Activated T-cell treated with anti-CD3 and anti-CD28 coated beads, Interleukin-2, amount 50 U/mL, for 1 hour (primary cell): Measurements from ENCODE around the gene COP1.
"Not testable (repeated sequence)": the region's sequence is repeated elsewhere in the genome, so short reads cannot be mapped to it uniquely, and the experiment has no call there.

Source experiments
- DNase-seq: peaks from one replicate; pipeline ENCODE4 v3.0.0-alpha.2; 2020

The COP1 gene

DNA sequence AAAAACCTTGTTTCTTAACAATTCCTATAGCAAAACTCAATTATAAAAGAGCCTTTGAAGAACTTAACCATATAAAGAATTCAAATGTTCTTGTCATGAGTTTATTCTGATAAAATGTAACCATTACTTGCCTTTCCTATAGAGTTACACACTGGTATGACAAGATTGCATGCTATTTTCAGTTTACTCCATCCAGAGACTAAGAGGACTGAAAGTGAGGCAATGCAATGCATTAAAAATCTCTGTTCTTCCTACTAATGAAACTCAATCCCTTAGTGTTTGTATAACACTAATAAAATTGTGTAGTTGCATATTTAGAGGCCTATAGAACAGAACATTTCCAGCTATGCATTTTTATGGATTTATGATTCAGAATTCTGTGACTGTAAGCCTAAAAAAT lies 88.1 kb downstream of the COP1 start:
- DNase-seq = no peak

DNA sequence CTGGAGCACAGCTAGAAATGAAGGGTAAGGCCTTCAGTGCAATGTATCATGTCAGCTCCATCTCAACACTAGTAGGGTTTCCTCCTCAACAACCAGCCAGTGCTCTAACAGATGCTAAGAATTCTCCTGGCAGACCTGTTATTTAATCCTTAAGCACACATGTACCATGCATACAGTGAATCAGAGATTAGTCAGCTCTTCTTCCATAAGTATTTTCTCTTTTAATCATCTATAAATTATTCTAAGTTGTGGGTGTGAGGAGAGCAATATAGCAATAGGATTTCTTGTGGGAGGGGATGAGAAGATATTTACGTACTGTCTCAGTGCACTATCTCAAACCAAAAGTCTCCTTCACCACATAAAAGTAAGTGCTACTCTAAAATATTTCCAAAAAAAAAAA lies 95.3 kb downstream of the COP1 start:
- no peak for DNase-seq

DNA sequence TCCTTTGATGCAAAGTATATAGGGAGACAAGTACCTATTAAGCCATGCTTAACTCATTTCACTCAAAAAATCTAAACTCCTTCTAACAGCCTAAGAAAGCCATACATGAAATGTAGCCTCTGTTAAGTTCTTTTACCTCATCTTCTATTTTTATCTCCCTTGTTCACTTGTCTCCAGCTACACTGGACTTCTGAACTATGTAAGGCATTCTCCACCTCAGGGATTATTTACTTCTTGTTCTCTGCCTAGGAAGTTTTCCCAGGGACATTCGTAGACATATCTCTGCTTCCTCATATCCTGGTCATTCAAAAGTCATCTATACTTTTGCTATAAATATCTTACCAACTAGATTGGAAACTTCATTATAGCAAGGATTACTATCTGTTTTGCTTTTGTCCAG lies 96.9 kb downstream of the COP1 start:
- DNase-seq = no peak

DNA sequence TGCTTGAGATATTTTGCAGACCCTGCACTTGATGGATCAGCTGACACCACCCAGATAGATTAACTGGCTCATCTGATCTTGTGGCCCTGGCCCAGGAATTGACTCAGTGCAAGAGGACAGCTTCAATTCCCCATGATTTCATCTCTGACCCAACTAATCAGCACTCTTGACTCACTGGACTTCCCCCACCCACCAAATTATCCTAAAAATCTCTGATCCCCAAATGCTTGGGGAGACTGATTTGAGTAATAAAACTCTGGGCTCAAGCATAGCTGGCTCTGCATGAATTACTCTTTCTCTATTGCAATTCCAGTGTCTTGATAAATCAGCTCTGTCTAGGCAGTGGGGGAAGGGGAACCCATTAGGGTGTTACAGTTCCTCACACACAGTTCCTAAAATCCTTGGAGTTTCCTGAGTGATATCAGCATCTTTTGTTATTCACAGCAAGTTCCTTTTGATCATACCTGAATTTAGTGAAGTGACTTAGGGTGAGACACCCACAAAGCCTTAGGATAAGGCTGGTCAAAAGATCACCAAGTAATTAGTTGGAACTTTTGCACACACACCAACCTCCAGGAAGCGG lies 104.2 kb downstream of the COP1 start:
- no peak for DNase-seq

DNA sequence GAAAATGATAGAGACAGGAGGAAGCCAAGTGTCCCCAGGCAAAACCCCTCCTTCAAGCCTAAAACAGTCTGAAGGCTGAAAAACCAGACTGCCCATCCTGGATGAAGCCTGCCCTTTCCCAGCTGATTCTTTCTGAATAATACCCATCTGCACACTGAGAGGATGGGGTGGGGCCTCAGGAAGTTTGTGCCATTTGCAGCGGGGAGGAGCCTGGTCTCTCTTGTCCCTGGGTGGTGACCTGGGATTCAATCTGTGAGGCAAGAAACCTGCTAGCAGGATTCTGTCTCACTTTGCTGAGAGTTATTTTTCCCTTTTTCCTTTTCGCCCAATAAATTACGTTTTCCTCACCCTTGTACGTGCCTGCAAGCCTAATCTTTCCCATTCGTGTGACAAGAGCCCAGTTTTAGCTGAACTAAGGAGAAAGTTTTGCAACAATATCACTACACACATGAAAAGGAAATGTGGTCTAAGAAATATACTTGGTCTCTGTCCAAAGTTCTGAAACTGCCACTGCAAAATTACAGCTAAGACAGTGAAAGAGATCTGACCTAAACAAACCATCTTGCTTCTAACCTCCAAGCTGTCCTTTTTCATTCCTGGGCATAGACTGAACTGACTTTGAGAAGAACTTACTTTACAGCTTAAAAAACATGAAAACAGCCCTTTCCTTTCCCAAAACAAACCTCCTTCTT lies 105.0 kb downstream of the COP1 start:
- DNase-seq = no peak

DNA sequence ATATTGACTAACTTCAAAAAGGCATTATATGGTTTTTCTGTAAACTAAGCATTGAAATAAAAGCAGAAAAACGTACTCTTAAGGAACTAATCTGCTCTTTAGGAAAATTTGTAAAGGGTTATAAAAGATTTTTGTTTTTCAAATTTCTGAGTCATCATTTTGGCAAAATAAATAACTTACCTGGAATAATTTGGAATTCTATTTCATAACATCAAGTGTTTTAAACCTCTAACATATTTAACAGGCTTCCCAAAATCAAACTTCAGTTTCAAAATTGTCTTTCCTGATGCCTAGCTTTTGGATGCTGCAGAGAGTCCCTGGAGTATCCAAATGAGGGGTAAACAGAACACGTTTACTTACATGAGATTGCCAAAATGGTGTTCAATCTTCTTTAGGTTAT lies 108.5 kb downstream of the COP1 start:
- no peak for DNase-seq

DNA sequence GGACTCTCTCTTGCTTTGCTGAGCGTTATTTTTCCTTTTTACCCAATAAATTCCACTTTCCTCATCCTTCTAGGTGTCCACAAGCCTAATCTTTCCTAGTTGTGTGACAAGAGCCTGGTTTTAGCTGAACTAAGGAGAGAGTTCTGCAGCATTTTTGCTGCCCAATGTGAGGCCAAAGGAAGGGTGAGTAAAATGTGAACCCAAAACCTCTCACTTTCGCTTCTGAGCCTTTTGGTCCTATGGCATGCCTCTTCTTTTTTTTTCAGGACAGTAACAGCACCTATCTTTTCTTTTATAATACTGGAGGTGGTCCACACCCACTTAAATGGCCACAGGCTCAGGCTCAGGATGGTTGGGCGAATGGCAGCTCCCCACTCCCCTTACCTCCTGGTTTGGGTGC lies 111.1 kb downstream of the COP1 start:
- no peak for DNase-seq

DNA sequence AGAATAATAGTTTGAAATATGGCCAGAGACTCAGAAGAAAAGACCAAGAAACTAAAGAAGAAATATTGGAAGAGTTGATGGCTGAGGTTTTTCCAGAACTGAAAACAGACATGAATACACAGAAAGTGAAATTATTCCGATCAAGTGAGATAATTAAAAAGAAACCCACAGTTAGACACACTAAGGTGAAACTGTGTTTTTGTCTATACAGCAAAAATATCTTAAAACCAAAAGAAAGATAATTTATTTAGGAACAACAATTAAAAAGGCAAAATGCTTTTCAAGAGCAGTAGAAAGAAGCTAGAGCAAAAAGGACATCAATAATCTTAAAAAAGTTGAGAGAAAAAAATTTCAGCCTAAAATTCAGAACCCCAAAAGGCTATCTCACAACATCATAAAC lies 116.3 kb downstream of the COP1 start:
- no peak for DNase-seq

DNA sequence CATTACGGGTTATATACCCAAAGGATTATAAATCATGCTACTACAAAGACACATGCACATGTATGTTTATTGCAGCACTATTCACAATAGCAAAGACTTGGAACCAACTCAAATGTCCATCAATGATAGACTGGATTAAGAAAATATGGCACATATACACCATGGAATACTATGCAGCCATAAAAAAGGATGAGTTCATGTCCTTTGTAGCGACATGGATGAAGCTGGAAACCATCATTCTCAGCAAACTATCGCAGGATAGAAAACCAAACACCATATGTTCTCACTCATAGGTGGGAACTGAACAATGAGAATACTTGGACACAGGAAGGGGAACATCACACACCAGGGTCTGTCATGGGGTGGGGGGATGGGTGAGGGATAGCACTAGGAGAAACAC lies 119.3 kb downstream of the COP1 start:
- not testable (repeated sequence) for DNase-seq

DNA sequence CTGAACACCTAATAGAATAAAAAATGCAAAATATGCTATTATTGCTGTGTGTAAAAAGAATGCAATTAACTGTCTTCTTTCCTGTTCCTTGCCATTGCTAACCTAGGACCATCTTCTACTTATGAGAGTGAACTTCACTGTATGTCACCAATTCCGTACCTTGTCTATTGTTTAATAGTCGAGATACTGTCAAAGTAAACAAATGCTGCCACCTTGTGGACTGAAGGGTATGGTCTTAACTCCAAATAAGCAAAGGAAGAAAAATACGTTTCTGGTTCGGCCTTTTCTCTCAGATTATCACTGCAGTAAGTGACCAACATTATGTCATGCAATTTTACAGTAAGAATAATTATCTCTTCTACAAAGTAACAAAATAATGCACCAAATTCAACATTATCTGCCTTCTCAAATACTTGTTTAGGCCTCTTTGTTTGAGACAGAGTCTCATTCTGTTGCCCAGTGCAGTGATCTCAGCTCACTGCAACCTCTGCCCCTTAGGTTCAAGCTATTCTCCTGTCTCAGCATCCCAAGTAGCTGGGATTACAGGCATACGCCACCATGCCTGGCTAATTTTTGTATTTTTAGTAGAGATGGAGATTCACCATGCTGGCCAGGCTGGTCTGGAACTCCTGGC lies 133.4 kb downstream of the COP1 start:
- DNase-seq = no peak

DNA sequence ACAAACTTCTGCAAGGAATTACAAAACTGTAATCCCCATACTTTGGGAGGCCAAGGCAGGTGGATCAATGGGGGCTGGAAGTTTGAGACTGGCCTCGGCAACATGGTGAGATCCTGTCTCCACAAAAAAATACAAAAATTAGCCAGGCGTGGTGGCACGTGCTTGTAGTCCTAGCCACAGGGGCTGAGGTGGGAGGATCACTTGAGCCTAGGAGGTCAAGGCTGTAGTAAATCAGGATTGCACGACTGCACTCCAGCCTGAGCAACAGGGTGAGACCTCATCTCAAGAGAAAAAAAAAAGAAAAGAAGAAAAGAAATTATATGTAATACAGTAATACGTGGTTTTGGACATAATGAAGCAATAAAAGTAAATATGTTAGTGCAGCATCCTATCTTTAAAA lies 138.2 kb downstream of the COP1 start:
- DNase-seq = no peak

DNA sequence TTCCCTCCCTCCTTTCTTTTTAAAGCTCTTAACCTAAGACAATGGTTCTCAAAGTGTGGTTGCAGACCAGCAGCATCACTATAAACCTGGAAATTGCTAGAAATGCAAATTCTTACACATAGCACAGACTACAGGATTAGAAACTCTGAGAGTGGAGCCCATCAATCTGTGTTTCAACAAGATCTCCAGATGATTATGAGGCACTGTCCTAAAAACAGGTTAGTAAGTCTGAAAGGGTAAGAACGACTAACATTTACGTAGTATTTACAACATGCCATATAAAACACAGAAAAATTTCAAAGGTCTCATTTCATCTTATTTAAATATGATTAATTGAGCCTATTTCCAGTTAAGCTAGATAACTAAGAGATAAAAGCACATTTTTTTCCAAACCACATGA lies 138.8 kb downstream of the COP1 start:
- DNase-seq = no peak

DNA sequence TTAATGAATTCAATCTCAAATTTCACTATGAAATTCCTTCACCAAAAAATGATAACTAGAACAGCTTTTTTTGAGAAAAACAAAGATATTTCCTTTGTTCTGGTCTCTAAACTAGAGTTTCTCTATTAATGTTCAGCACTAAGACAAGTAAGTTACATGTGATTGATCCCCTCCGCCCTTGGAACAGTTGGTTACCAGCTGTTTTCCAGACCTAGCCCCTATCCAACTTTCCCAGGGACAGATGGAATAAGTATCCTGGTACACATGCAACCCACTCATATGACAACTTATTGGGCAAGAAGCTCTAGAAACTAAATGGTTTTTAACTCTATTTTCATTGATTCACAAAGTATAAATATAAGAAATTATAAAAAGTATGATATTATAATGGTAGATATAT lies 140.4 kb downstream of the COP1 start:
- DNase-seq = no peak

DNA sequence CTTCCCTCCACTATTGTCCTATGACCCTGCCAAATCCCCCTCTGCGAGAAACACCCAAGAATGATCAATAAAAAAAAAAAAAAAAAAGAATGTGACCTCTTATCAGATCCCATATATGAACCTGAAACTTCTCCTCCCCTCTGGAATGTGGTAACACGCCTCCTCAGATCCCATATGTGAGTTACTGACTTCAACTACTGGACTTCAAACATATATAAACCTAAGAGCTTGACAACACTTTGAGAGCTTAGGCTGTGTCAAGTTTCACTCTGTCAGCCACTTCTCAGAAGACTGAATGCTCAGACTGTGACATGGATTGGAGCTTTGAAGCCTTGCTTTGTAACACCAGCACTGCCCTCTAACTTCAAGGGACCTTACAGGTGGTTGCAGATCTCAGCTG lies 148.4 kb downstream of the COP1 start:
- no peak for DNase-seq

DNA sequence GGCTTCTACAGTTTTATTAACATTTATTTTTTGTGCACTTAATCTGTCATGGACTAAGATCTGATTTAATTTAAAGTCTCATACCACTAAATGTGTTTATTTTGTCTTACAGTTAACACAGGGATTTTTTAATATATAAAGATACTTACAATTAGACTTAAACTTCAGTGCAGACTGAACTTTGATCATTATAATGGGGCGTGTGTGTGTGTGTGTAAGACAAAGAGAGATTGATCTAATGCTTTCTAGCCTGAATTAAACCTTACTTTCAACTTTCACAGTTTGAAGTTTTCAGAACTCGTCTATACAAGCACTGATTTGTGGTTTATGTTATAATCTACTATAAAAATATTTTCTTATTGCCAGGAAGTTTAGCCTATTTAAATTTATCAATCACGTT lies 150.8 kb downstream of the COP1 start:
- DNase-seq = no peak

DNA sequence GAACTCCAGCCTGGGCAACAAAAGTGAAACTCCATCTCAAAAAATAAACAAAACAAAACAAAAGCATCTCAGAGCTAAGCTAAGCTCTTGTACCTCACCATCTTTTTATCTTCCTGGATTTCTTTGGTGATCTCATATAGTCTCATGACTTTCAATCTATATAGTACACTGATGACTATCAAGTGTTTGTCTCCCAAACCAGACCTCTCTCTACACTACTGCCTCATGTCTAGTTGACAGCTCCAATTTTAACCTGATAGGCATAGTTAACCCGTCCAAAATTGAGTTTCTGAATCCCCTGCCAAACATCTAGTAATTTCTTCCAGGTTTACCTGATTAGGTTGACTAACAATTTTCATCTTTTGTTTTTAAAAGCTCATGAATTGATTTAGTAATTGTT lies 151.7 kb downstream of the COP1 start:
- DNase-seq = no peak

DNA sequence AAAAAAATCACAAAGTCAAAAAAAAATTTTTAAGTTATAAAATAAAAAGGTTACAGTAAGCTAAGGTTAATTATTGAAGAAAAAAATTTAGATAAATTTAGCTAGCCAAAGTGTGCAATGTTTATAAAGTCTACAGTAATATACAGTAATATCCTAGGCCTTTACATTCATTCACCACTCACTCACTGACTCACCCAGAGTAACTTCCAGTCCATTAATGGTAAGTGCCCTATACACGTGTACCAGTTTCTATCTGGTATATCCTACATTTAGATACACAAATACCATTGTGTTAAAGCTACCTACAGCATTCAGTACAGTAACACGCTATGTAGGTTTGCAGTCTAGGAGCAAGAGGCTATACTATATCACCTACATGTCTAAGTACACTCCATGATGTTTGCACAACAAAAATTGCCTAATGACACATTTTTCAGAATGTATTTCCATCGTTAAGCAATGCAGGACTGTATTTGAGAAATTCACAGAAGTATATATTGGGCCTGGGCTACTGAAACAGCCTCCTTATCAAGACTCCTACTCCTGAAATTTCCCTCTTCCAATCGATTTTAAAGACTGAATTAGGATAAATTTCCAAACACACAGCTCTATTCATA lies 155.1 kb downstream of the COP1 start:
- DNase-seq = no peak

DNA sequence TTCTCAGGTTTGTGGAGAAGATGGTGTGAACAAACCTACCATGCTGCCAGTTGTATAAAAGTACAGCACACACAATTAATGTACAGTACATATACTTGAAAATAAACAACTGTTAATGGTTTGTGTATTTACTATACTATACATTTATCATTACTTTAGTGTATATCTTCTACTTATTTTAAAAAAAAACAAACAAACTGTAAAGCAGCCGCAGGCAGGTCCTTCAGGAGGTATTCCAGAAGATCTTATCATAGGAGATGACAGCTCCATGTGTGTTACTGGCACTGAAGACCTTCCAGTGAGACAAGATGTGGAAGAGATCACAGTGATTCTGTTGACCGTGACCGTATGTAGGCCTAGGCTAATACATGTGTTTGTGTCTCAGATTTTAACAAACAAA lies 155.7 kb downstream of the COP1 start:
- no peak for DNase-seq

DNA sequence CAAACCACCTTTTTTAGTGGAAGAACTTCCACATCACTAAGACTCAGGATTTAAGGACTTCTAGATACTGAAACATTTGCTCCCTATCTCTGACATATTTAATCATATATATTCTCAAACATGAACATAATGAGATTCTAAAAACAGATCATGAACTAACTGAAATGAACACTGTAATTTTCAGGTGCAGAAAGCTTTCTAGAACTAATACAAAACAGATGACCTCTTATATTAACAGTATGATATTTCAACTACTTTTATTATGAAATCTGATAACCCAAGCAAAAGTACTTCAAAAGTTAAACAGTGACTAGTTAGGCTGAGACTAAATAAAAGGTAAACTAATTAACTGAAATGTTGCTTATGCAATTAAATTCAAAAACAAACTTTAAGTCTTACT lies 157.5 kb downstream of the COP1 start:
- DNase-seq = no peak

DNA sequence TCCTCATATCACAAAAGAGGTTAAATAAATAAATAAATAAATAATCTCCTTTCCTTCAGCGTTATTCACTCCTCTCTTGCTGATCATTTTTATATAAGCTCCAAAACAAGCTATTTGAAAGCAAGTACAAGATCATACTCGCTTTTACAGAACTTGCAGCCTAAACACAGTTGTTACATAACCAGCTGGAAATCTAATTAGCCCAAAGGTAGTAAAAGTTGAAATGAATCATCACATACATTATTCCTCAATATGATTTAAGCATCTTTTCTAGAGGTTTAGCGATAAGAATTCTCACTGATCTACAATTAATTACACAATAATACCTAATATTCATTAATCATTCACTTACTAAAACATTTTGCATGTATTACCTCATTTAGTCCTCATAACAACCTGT lies 160.2 kb downstream of the COP1 start:
- no peak for DNase-seq

DNA sequence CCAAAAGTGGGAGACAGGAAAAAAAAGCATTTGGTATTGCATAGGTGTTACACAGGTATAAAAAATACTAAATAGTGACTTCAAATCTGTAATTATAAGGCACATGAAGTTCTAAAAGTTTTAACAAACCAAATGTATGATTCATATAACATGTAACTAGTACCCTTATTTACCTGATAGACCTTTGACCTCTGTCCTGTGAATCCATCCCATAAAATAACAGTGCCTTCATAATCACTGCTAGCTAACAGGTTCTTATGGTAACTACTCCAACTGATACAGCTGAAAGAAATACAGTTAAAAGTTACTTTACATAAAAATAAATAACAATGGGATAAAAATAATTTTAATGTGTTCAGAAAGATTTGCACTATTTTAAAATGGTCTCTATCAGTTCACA lies 163.5 kb downstream of the COP1 start:
- no peak for DNase-seq

DNA sequence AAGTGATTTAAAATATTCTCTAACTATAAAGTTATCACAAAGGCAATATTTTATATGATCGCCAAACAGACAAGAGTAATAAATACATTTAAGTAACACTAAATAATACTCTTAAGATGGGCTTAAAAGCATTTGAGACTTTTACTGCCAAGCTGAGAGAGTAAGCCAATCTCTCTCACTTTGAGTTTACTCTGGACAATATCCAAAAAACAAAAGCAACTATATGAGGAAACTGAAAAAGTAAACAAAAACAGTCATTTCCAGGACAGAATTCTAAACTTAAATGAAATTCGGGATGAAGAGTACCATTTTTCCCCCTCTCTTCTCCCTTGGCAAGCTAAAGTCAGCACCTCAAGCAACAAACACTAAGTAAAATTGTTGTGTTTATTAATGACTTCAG lies 173.2 kb downstream of the COP1 start:
- no peak for DNase-seq

DNA sequence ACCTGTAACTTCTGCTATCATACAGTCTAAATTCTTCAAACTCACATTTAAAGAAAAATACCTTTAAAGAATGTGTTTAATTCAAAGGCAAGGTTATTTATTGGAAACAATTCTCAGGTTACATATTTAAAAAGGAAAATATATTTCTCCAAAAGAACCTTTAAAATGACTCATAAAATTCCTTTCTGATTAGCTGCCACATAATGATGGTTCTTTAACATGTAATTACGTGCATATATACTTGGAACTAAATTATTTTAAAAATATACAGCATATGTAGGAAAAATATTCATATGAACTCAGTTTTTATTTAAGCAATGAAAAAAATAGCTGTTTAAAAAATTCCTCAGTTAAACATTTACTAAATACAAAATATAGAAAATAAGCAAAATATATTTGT lies 173.6 kb downstream of the COP1 start:
- DNase-seq = no peak

DNA sequence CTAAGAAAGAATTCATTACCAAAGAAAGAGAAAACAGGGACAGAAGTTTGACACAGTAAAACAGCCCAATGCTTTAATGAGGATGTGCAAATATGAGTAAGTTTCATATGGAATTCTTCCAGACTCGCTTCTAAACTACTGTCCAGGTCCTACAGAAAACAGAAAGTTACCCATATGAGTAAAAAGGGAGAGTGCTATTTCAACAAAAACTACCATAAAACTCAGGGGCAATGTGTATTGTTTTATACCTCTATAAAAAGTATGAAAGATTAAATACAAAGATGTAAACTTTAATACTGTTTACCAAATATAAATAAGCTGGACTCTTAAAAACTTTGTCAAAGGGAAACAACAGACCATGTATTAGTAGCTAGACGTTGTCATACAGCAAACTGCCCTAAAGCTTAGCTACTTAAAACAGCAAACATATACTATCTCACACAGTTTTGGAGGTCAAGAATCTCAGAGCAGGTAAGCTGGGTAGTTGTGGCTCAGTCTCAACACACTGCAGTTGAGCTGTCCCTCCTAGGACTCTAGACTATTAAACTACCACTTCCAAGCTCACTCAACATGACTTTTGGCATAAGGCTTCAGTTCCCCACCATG lies 174.9 kb downstream of the COP1 start:
- no peak for DNase-seq
